Progenitor cell of endocrine pancreas (in vitro differentiated cells): ENCODE results near the gene SGSM1. TPM values are rescaled to one million over a fixed set of nuclear protein-coding genes. Genes with fewer than 3 reads are reported as not detected.

ENCODE experiments used
- DNase-seq: peaks from one replicate; pipeline ENCODE4 v3.0.0; 2021; ENCODE audit warnings: low spot score; ENCODE audit not compliant: unreplicated experiment
- H3K27ac Mint-ChIP-seq: 2 replicates; pipeline ENCODE4 v1.8.0; 2021; ENCODE audit warnings: mild to moderate bottlenecking, moderate library complexity, mixed read lengths
- H3K27me3 Mint-ChIP-seq: 2 replicates; pipeline ENCODE4 v1.8.0; 2021; ENCODE audit warnings: mixed read lengths
- H3K36me3 Mint-ChIP-seq: 2 replicates; pipeline ENCODE4 v1.8.0; 2022; ENCODE audit warnings: mixed read lengths; ENCODE audit not compliant: insufficient read depth
- H3K4me1 Mint-ChIP-seq: 2 replicates; pipeline ENCODE4 v1.8.0; 2021; ENCODE audit warnings: low read depth, mixed read lengths
- H3K4me3 Mint-ChIP-seq: 2 replicates; pipeline ENCODE4 v1.8.0; 2021; ENCODE audit warnings: low read depth, mild to moderate bottlenecking, moderate library complexity, mixed read lengths
- H3K9me3 Mint-ChIP-seq: 2 replicates; pipeline ENCODE4 v1.8.0; 2021; ENCODE audit warnings: low read depth, mixed read lengths
- total RNA-seq: library from RNA; stranded (reverse); gene quantifications from 2 replicates; pipeline ENCODE4 v1.2.1, GENCODE V29; 2021
- TF ChIP-seq, protein P1 (sequence below): fragments of 200-600 bp; sonication (generic); IDR thresholded peaks from one replicate; pipeline ENCODE4 v1.5.0; 2021; ENCODE audit warnings: antibody characterized with exemption, mild to moderate bottlenecking; ENCODE audit not compliant: unreplicated experiment

Gene SGSM1
- total RNA-seq, 1 donor from 2014 or later = 3.9 TPM

- TF ChIP-seq, protein P1, sequence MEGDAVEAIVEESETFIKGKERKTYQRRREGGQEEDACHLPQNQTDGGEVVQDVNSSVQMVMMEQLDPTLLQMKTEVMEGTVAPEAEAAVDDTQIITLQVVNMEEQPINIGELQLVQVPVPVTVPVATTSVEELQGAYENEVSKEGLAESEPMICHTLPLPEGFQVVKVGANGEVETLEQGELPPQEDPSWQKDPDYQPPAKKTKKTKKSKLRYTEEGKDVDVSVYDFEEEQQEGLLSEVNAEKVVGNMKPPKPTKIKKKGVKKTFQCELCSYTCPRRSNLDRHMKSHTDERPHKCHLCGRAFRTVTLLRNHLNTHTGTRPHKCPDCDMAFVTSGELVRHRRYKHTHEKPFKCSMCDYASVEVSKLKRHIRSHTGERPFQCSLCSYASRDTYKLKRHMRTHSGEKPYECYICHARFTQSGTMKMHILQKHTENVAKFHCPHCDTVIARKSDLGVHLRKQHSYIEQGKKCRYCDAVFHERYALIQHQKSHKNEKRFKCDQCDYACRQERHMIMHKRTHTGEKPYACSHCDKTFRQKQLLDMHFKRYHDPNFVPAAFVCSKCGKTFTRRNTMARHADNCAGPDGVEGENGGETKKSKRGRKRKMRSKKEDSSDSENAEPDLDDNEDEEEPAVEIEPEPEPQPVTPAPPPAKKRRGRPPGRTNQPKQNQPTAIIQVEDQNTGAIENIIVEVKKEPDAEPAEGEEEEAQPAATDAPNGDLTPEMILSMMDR = no peak
- H3K27me3 Mint-ChIP-seq = no peaks in the 10 kb centered on the region
- no peak overlapping the region for H3K4me3 Mint-ChIP-seq
- H3K9me3 Mint-ChIP-seq = no peaks in the 10 kb centered on the region
- H3K36me3 Mint-ChIP-seq = peaks cover 12% of the 10 kb centered on the region
- H3K4me1 Mint-ChIP-seq = peaks cover 20% of the 10 kb centered on the region
- DNase-seq = no peak
- peak overlapping the region; percentile 54 for H3K27ac Mint-ChIP-seq
Measured at GRCh38 chr22:24957043-24957442, 151.0 kb downstream of the SGSM1 start.

DNA sequence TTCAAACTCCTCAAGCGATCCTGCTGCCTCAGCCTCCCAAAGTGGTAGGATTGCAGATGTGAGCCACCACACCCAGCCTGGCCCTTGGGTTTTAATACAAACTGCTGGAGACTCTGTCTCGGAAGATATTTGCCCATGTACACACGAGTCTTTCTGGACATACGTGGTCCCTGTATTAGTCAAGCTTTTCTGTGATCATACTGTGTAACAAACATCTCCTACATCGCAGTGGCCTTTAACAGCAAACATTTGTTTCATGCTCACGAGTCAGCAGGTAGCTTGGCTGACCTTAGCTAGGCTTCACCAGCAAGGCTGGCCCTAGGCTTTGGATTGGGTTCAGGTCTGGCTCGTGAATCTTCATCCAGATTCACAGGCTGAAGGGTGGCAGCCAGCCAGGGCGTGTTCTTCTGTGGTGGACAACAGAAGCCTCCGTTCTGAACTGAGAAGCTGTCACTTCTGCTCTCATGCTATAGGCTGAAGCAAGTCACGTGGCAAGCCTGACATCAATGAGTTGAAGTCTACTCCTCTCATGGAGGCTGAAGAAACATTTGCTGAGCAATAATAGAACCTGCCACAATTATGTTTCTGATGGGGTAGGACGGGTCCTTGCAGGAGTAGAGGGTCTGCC lies 155.3 kb downstream of the SGSM1 start:
- Mint-ChIP-seq H3K36me3 (peaks cover 15% of the 10 kb centered on the region), H3K27me3 (no peaks in the 10 kb centered on the region), H3K9me3 (no peaks in the 10 kb centered on the region), H3K27ac (no peak overlapping the region), H3K4me1 (peaks cover 4% of the 10 kb centered on the region), H3K4me3 (no peak overlapping the region)
- TF ChIP-seq, protein P1 = no peak
- DNase-seq = no peak

GRCh38 chr22:24962094-24962493 lies 156.1 kb downstream of the SGSM1 start:
- DNase-seq = no peak
- H3K4me3 Mint-ChIP-seq = no peak overlapping the region
- no peaks in the 10 kb centered on the region for H3K27me3 Mint-ChIP-seq
- peaks cover 4% of the 10 kb centered on the region for H3K4me1 Mint-ChIP-seq
- no peaks in the 10 kb centered on the region for H3K9me3 Mint-ChIP-seq
- H3K36me3 Mint-ChIP-seq = peaks cover 15% of the 10 kb centered on the region
- TF ChIP-seq, protein P1 = no peak
- no peak overlapping the region for H3K27ac Mint-ChIP-seq

DNA sequence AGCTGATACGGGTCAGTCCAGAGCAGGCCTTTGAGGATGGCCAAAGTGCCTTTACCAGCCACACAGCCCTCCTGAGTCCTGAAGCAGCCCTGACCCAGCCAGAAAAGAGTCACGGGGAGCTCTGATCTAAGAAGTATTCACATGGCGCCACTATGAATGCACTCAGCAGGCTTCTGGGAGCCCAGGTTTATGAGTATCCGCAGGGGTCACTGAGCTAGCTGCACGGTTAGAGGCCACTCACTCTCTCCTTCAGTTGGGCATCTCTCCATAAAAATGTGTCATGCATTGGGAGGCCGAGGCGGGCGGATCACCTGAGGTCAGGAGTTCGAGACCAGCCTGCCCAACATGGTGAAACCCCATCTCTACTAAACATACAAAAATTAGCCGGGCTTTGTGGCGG lies 156.8 kb downstream of the SGSM1 start:
- TF ChIP-seq, protein P1 = no peak
- no peaks in the 10 kb centered on the region for H3K9me3 Mint-ChIP-seq

GRCh38 chr22:24964441-24964840 lies 158.4 kb downstream of the SGSM1 start:
- no peaks in the 10 kb centered on the region for H3K27me3 Mint-ChIP-seq
- H3K4me1 Mint-ChIP-seq = peaks cover 8% of the 10 kb centered on the region
- peaks cover 17% of the 10 kb centered on the region for H3K36me3 Mint-ChIP-seq
- no peak for DNase-seq
- TF ChIP-seq, protein P1 = no peak
- no peak overlapping the region for H3K4me3 Mint-ChIP-seq
- no peaks in the 10 kb centered on the region for H3K9me3 Mint-ChIP-seq
- no peak overlapping the region for H3K27ac Mint-ChIP-seq

More for the DNA sequence above, 156.8 kb downstream of the SGSM1 start:
- Mint-ChIP-seq H3K4me1 (peaks cover 4% of the 10 kb centered on the region), H3K27ac (peak overlapping the region; percentile 33), H3K27me3 (no peaks in the 10 kb centered on the region), H3K4me3 (no peak overlapping the region), H3K36me3 (peaks cover 15% of the 10 kb centered on the region)
- DNase-seq = no peak
